GM23248 (cell line): ENCODE measurements around the gene CCL4L2. TPM values are rescaled to one million over a fixed set of nuclear protein-coding genes. Genes with fewer than 3 reads are reported as not detected.
"Not testable (repeated sequence)": the region's sequence is repeated elsewhere in the genome, so short reads cannot be mapped to it uniquely, and the experiment has no call there.

Experiments
- DNase-seq: peaks from one replicate; pipeline ENCODE4 v3.0.0-alpha.2; 2015
- H2AFZ ChIP-seq: fragments of 200-600 bp; sonication (generic); 2 replicates; pipeline ENCODE4 v1.6.1; 2016; ENCODE audit warnings: antibody characterized with exemption
- H3F3A ChIP-seq: fragments of 200-600 bp; sonication (generic); 2 replicates; pipeline ENCODE4 v1.6.1; 2016; ENCODE audit warnings: mild to moderate bottlenecking, antibody characterized with exemption, mixed run types; ENCODE audit not compliant: insufficient read depth
- H3K27ac ChIP-seq: fragments of 200-600 bp; sonication (generic); 2 replicates; pipeline ENCODE4 v1.5.1; 2016; ENCODE audit warnings: mild to moderate bottlenecking
- H3K27me3 ChIP-seq: fragments of 200-600 bp; sonication (generic); replicated peaks from 2 replicates; pipeline ENCODE4 v1.6.1; 2016; ENCODE audit warnings: mild to moderate bottlenecking; ENCODE audit not compliant: insufficient read depth
- H3K36me3 ChIP-seq: fragments of 200-600 bp; sonication (generic); 2 replicates; pipeline ENCODE4 v1.6.1; 2016; ENCODE audit warnings: low read depth, mild to moderate bottlenecking
- H3K4me1 ChIP-seq: fragments of 200-600 bp; sonication (generic); 2 replicates; pipeline ENCODE4 v1.6.1; 2016; ENCODE audit warnings: mild to moderate bottlenecking; ENCODE audit not compliant: insufficient read depth
- H3K4me2 ChIP-seq: fragments of 200-600 bp; sonication (generic); one replicate; pipeline ENCODE4 v1.6.1; 2016; ENCODE audit warnings: mild to moderate bottlenecking; ENCODE audit not compliant: unreplicated experiment
- H3K4me3 ChIP-seq: fragments of 200-600 bp; sonication (generic); 2 replicates; pipeline ENCODE4 v1.5.1; 2016; ENCODE audit warnings: mild to moderate bottlenecking
- H3K79me2 ChIP-seq: fragments of 200-600 bp; sonication (generic); 2 replicates; pipeline ENCODE4 v1.6.1; 2016; ENCODE audit warnings: mild to moderate bottlenecking; ENCODE audit not compliant: insufficient read depth
- H3K9ac ChIP-seq: fragments of 200-600 bp; sonication (generic); 2 replicates; pipeline ENCODE4 v1.6.1; 2016; ENCODE audit warnings: mild to moderate bottlenecking
- H3K9me2 ChIP-seq: fragments of 200-600 bp; sonication (generic); 2 replicates; pipeline ENCODE4 v1.6.1; 2016; ENCODE audit warnings: mixed run types, mild to moderate bottlenecking, moderate library complexity; ENCODE audit not compliant: insufficient read depth
- H3K9me3 ChIP-seq: fragments of 200-600 bp; sonication (generic); one replicate; pipeline ENCODE4 v1.6.1; 2017; ENCODE audit warnings: low read depth
- H4K20me1 ChIP-seq: fragments of 200-600 bp; sonication (generic); 2 replicates; pipeline ENCODE4 v1.6.0; 2016; ENCODE audit not compliant: insufficient read depth
- WGBS, 2 experiments: methylation state at CpG; one replicate each; pipeline ENCODE4 v1.1.6; 2015 to 2017; ENCODE audit warnings: low lambda C conversion rate in 2 of 2, low coverage in 1 of 2; ENCODE audit errors: missing lambda C conversion rate in 2 of 2; 5-methylcytosine and 5-hydroxymethylcytosine counted together
- in situ Hi-C: fragments of 300-500 bp; cut with MboI; formaldehyde crosslinking; loops from 2 replicates; pipeline ENCODE4 v1.15.0; 2020
- polyA plus RNA-seq: library from polyadenylated mRNA; unstranded; fragments of >200 nt; fragmentation: Nextera tagmentation; extraction: Ambion mirVana; gene quantifications from 2 replicates; pipeline ENCODE4 v1.2.1, GENCODE V29; 2016
- total RNA-seq: library from RNA; depleted of rRNA; stranded (reverse); fragments of >200 nt; shearing (Covaris generic); gene quantifications from 2 replicates; pipeline ENCODE4 v1.2.3, GENCODE V29; 2014; rRNA removed

Gene CCL4L2
- total RNA-seq (7.6 TPM in 1 of 2 replicates, not detected in the other), polyA plus RNA-seq (0.69 TPM in 1 of 2 replicates, not detected in the other)

DNA sequence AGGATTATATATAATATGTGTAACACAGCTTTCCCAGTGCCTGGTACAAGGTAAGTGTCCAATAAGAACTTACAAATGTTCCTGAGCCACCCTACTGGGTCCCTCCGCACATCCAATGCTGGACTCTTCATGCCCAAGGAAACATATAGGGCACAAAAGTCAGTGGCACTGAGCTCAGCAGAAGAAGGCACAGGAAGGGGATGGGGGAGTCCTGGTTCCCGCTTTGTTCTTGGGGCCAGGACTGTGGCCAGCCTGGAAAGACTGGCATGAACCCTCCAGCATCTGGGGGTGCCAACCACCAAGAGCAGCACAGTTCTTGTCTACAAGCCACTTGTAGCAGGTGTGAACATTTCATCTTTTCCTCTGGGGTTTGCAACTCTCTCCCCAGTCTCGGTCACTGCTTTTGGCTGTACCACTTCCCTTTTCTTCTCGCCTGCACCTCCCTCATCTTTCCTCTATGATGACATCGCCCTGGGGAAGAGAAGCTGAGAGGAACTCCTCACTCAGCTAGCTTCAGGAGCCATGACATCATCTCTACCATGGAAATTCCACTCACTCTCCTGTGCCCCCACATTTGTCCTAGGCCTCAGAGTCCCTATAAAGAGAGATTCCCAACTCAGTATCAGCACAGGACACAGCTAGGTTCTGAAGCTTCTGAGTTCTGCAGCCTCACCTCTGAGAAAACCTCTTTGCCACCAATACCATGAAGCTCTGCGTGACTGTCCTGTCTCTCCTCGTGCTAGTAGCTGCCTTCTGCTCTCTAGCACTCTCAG lies at the start of gene CCL4L2:
Gene CCL4L2 (plus strand): TSS at position 625 of the 773 bp plus-strand sequence.
- peaks cover 16% of the 10 kb centered on the region for H3K27me3 ChIP-seq
- H3K4me3 ChIP-seq, H3K4me2 ChIP-seq, H3F3A ChIP-seq, H3K4me1 ChIP-seq, in situ Hi-C loops, H3K27ac ChIP-seq, H3K36me3 ChIP-seq, H3K79me2 ChIP-seq, H3K9me3 ChIP-seq, H2AFZ ChIP-seq, H3K9ac ChIP-seq, DNase-seq, H4K20me1 ChIP-seq, H3K9me2 ChIP-seq: not testable (repeated sequence)
- 52 to 59% methylated on average over 7 of the region's 7 CpGs for WGBS, 2 experiments

DNA sequence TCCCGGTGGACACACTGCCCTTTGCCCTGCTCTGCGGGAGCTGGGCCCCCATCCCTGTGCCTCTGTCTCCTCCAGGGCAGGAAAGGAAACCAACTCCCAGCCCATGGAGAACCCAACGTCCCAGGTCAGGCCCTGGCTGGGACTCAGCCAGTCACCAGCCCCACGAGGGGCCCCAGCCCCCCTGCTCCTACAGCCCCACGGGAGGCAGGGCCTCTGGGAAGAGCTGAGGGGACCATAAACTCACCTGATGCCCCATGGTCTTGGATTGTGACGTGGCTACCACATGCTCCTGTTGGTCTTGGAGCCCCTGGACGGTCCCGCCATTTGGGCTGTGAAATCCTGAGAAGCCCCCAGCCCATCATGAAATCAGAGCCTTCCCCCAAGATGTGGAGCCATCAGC lies 42.0 kb upstream of the CCL4L2 start:
- WGBS, 2 experiments, result 52 to 53% methylated on average over 6 of the region's 8 CpGs

DNA sequence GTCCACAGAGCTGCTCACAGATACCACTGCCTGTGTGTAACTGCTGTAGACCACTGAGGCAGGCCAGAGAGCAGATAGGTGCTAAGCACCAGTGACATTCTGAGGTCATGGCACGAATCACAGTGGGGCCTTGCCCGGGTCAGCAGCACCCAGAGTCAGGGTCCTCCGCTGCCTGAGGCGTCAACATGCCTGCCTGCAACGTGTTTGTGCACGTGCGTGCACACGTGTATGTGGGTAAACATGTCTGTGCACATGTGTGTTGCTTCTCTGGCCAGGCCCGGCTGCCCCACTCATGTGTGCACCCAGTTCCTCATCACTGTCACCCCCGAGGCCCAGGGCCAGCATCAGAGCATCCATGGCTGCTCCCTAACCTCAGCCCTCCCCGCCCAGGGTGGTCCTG lies 34.3 kb upstream of the CCL4L2 start, which contains the start of gene TBC1D3B:
Gene TBC1D3B (minus strand): TSS at position 101 of the 400 bp plus-strand sequence. CDS start 1,586 bp downstream, outside the sequence.
- H2AFZ ChIP-seq, result not testable (repeated sequence)

More for the DNA sequence above, 42.0 kb upstream of the CCL4L2 start:
- H3F3A ChIP-seq, H3K79me2 ChIP-seq, DNase-seq, in situ Hi-C loops, H3K9me2 ChIP-seq, H4K20me1 ChIP-seq, H3K27ac ChIP-seq, H3K4me3 ChIP-seq, H3K9ac ChIP-seq, H3K4me2 ChIP-seq, H3K9me3 ChIP-seq, H3K36me3 ChIP-seq, H2AFZ ChIP-seq, H3K4me1 ChIP-seq, H3K27me3 ChIP-seq: not testable (repeated sequence)

DNA sequence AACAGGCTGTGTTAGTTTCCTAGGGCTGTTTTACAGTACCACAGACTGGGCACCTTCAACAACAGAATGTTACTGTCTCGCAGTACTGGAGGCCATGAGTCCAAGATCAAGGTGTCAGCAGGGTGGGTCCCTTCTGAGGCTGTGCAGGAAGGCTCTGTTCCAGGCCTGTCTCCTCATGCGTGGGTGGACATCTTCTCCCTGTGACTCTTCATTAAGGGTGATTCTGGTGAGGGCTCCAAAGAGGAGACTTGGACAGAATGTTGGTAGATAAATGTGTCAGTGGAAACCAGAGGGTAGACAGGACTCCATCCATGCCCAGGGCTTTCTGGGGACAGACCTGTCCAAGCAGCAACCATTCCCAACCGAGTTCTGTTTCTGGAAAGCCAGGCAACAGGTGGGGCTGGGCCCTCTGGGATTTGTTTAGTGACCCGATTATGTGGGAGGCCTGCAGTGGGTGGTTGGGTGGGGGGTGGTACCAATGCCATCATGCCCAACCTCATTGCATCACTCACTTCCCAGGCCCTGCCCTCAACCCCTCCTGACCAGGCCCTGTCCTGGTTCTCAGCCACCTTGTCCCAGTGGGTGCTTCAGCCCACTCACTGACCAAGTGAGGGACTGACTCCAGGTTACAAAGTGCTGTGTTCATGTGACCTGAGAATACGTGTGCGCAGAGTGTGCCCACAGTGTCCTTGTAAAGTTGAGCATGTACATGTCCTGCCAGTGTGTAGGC lies 29.3 kb upstream of the CCL4L2 start:
- H3K9me2 ChIP-seq, H3K27ac ChIP-seq, H3K36me3 ChIP-seq, H3K4me2 ChIP-seq, H3K27me3 ChIP-seq, H3K4me1 ChIP-seq, H3K9me3 ChIP-seq, H3F3A ChIP-seq, DNase-seq, H3K4me3 ChIP-seq, H4K20me1 ChIP-seq, in situ Hi-C loops, H3K9ac ChIP-seq, H2AFZ ChIP-seq: not testable (repeated sequence)
- H3K79me2 ChIP-seq, result peaks cover 13% of the 10 kb centered on the region
- WGBS, 2 experiments, result 82 to 83% methylated on average over 6 of the region's 6 CpGs

More for the DNA sequence above, 34.3 kb upstream of the CCL4L2 start, which contains the start of gene TBC1D3B:
- H3K27me3 ChIP-seq, H3K79me2 ChIP-seq, H3K4me1 ChIP-seq, H3K9me2 ChIP-seq, H3K9ac ChIP-seq, H3K4me3 ChIP-seq, H3K27ac ChIP-seq, H3K9me3 ChIP-seq, H4K20me1 ChIP-seq, DNase-seq, H3K36me3 ChIP-seq, H3K4me2 ChIP-seq, in situ Hi-C loops, H3F3A ChIP-seq: not testable (repeated sequence)
- 6 to 33% methylated on average over 1 of the region's 11 CpGs for WGBS, 2 experiments
